Measurements from ENCODE around the gene TTBK1.

- TF ChIP-seq POLR2A (IDR thresholded peaks at IDR 0.05; ENCODE audit: extremely low read depth, insufficient read length), result no peak
- TF ChIP-seq, protein P1, sequence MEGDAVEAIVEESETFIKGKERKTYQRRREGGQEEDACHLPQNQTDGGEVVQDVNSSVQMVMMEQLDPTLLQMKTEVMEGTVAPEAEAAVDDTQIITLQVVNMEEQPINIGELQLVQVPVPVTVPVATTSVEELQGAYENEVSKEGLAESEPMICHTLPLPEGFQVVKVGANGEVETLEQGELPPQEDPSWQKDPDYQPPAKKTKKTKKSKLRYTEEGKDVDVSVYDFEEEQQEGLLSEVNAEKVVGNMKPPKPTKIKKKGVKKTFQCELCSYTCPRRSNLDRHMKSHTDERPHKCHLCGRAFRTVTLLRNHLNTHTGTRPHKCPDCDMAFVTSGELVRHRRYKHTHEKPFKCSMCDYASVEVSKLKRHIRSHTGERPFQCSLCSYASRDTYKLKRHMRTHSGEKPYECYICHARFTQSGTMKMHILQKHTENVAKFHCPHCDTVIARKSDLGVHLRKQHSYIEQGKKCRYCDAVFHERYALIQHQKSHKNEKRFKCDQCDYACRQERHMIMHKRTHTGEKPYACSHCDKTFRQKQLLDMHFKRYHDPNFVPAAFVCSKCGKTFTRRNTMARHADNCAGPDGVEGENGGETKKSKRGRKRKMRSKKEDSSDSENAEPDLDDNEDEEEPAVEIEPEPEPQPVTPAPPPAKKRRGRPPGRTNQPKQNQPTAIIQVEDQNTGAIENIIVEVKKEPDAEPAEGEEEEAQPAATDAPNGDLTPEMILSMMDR (IDR thresholded peaks at IDR 0.05; ENCODE audit: low read depth, low read length), result no peak
- TF ChIP-seq MAX (IDR thresholded peaks at IDR 0.05; ENCODE audit: low read depth, low read length), result no peak
These were observed 12.2 kb downstream of the TTBK1 start for GRCh38 chr6:43255408-43256054.
